ENCODE results near the gene TMEM43.

The TMEM43 gene

DNA sequence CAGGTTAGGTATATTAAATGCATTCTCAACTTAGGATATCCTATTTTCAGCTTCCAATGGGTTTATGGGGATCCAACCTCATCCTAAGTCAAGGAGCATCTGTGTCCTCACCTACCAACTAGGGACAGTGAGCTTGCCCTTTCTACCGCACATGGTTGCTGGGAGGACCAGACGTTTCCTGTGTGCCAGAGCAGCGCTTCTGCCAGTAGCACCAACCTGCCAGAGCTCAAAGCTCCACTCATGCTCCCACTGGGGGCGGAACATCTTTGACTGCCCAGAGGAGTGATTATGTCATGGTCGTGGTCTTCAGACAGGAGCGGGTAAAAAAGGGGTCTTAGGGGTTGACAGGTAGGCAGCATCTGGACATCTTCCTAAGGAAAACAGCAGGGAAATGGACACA, 28.8 kb downstream of the TMEM43 start:
- Mint-ChIP-seq H3K4me3 (no peak overlapping the region), H3K27me3 (ENCODE audit: low read depth, poor library complexity) (no peaks in the 10 kb centered on the region), H3K4me1 (no peaks in the 10 kb centered on the region), H3K36me3 (ENCODE audit: low read depth) (peaks cover 65% of the 10 kb centered on the region), H3K9me3 (no peaks in the 10 kb centered on the region), H3K27ac (no peak overlapping the region)
- TF ChIP-seq CTCF (IDR thresholded peaks at IDR 0.05), result no peak
- DNase-seq, result no peak

- no peaks in the 10 kb centered on the region for H3K9me3 Mint-ChIP-seq
- H3K27ac Mint-ChIP-seq, result peak overlapping the region; percentile 77
- H3K36me3 Mint-ChIP-seq (ENCODE audit: low read depth), result peaks cover 71% of the 10 kb centered on the region
- DNase-seq, result no peak
- H3K4me1 Mint-ChIP-seq, result no peaks in the 10 kb centered on the region
- H3K4me3 Mint-ChIP-seq, result no peak overlapping the region
- H3K27me3 Mint-ChIP-seq (ENCODE audit: low read depth, poor library complexity), result no peaks in the 10 kb centered on the region
- TF ChIP-seq CTCF (IDR thresholded peaks at IDR 0.05), result no peak
Observed at GRCh38 chr3:14154276-14154675, 29.4 kb downstream of the TMEM43 start.

- TF ChIP-seq CTCF (IDR thresholded peaks at IDR 0.05), result no peak
- Mint-ChIP-seq H3K4me1 (no peaks in the 10 kb centered on the region), H3K36me3 (ENCODE audit: low read depth) (peaks cover 78% of the 10 kb centered on the region), H3K9me3 (no peaks in the 10 kb centered on the region), H3K27ac (no peak overlapping the region), H3K4me3 (no peak overlapping the region), H3K27me3 (ENCODE audit: low read depth, poor library complexity) (no peaks in the 10 kb centered on the region)
- no peak for DNase-seq
Observed at GRCh38 chr3:14154895-14155440, 30.1 kb downstream of the TMEM43 start.

DNA sequence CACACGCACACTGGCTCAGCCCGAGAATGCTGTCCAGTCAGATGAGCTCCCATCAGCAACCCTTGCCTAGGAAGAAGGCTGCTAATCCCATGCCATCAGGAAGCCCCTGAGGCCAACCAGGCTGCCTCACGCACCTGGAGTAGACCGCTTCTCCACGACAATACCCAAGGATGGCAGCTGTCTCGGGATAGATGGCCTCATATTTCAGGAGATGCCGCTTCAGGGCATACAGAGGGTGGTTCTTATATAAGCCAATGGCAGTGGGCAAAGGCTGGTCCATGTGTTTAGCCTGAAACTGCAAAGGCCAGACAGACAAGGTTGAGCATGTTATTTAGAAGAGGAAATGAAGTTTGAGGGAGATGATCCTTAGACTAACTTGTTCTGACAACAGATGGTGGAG, 31.3 kb downstream of the TMEM43 start:
- Mint-ChIP-seq H3K9me3 (peaks cover 5% of the 10 kb centered on the region), H3K36me3 (ENCODE audit: low read depth) (peaks cover 82% of the 10 kb centered on the region), H3K4me3 (no peak overlapping the region), H3K27me3 (ENCODE audit: low read depth, poor library complexity) (no peaks in the 10 kb centered on the region), H3K27ac (peak overlapping the region; percentile 18), H3K4me1 (no peaks in the 10 kb centered on the region)
- no peak for TF ChIP-seq CTCF (IDR thresholded peaks at IDR 0.05)
- no peak for DNase-seq

DNA sequence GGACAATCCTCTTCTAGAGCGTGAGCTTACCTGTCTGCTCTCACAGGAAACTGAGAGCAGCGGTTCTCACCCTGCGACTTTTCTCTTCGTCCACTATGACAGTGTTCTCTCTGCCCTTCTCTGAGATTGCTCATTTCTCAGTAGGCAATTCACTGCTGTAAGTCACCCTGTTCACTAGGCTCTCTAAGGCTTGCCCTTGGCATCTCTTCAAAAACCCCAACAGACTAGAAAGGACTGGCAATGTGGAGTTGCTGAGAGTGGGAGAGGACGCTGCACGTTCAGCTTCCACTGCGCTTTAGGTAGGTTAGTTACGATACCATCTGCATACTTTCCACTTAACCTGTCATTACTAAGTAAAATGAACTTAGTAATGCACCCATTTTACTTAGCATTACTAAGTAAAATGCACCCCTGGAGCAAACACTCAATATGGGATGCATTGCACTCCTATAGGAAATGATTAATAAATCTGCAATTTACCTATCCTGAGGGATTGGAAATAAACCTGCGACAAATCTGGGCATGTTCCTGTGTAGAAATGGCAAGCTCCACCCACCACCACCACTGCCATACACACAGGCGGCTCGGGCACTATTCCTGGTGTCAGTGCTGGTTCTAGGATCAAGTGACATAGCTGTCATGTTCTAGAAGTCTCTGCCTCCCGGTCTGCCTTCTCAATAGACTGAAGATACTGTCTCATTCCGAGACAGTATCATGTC, 32.1 kb downstream of the TMEM43 start:
- H3K4me1 Mint-ChIP-seq, result no peaks in the 10 kb centered on the region
- no peak for TF ChIP-seq CTCF (IDR thresholded peaks at IDR 0.05)
- no peak for DNase-seq
- H3K9me3 Mint-ChIP-seq, result peaks cover 13% of the 10 kb centered on the region
- H3K27me3 Mint-ChIP-seq (ENCODE audit: low read depth, poor library complexity), result no peaks in the 10 kb centered on the region
- peaks cover 90% of the 10 kb centered on the region for H3K36me3 Mint-ChIP-seq (ENCODE audit: low read depth)
- no peak overlapping the region for H3K4me3 Mint-ChIP-seq
- H3K27ac Mint-ChIP-seq, result peak overlapping the region; percentile 84

DNA sequence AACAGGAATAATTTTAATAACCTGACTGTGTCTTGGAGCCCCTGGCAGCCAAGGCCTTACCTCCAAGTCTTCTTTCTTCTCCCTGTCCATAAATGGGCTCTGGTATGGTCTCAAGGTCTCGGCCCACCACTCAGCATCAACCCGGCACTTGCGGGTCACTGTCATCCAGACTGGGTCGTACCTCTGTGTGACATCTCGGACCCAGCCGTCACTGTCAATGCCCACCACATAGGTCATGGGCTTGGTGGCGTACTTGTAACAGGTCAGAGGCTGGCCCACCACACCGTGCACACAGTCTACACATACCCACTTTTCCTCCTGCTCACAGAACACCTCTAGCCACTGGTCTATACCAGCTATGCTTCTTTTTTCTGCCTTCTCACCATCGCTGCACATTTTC, 33.1 kb downstream of the TMEM43 start:
- Mint-ChIP-seq H3K36me3 (ENCODE audit: low read depth) (peaks cover 91% of the 10 kb centered on the region), H3K27ac (no peak overlapping the region)
- no peak for TF ChIP-seq CTCF (IDR thresholded peaks at IDR 0.05)

More for the DNA sequence above, 33.1 kb downstream of the TMEM43 start:
- Mint-ChIP-seq H3K4me1 (no peaks in the 10 kb centered on the region), H3K4me3 (no peak overlapping the region), H3K9me3 (peaks cover 23% of the 10 kb centered on the region), H3K27me3 (ENCODE audit: low read depth, poor library complexity) (no peaks in the 10 kb centered on the region)
- DNase-seq, result no peak
